Transverse colon (tissue), 4 donors: ENCODE results near the gene ERI2.

ENCODE experiments used
- EP300 ChIP-seq: sonication (generic); formaldehyde crosslinking; IDR thresholded peaks from one replicate; pipeline ENCODE4 v1.6.1; 2017; ENCODE audit warnings: antibody characterized with exemption, low read depth
- POLR2A ChIP-seq: fragments of 450-650 bp; IDR thresholded peaks from one replicate; pipeline ENCODE4 v1.6.1; 2016; ENCODE audit warnings: antibody characterized with exemption, mild to moderate bottlenecking, moderate library complexity
- POLR2AphosphoS5 ChIP-seq, 3 donors: sonication (generic); formaldehyde crosslinking; IDR thresholded peaks; one replicate each; pipeline ENCODE4 v1.6.1; 2016; ENCODE audit warnings: antibody characterized with exemption in 3 of 3
- TF ChIP-seq, protein P1 (sequence below), 5 experiments: fragments of 200-600 bp in 3 of 5; fragments of 450-650 bp in 2 of 5; sonication (generic) in 3 of 5; IDR thresholded peaks; 1 replicate in 2 of 5; 2 replicates in 3 of 5; pipeline ENCODE4 v1.5.1; 2016 to 2017; ENCODE audit warnings: antibody characterized with exemption in 5 of 5, inconsistent platforms in 3 of 5, mild to moderate bottlenecking in 2 of 5, moderate library complexity in 1 of 5

DNA sequence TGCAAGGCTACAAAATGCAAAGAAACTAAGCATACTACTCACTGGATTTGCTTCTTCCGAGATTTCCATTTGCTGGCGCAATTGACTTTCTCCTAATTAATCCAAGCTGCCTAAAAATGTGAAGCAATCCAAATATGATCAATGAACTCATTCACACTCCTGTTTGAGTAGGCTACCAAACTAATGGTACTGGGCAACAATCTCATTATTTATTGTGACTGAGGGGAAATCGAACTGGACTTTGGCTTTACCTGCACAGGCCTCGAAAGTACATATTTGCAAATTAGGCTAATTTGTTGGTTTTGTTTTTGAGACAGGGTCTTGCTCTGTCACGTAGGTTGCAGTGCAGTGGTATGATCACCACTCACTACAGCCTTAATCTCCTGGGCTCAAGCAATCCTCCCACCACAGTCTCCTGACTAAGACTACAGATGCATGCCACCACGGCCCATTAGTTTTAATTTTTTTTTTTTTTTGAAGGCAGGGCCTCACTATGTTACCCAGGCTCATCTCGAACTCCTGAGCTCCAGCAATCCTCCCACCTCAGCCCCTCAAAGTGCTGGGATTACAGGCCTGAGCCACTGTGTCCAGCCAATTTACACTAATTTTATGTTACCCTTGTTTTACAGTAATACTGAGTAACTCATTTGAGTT lies 2.6 kb downstream of the ERI2 start:
- TF ChIP-seq, protein P1, sequence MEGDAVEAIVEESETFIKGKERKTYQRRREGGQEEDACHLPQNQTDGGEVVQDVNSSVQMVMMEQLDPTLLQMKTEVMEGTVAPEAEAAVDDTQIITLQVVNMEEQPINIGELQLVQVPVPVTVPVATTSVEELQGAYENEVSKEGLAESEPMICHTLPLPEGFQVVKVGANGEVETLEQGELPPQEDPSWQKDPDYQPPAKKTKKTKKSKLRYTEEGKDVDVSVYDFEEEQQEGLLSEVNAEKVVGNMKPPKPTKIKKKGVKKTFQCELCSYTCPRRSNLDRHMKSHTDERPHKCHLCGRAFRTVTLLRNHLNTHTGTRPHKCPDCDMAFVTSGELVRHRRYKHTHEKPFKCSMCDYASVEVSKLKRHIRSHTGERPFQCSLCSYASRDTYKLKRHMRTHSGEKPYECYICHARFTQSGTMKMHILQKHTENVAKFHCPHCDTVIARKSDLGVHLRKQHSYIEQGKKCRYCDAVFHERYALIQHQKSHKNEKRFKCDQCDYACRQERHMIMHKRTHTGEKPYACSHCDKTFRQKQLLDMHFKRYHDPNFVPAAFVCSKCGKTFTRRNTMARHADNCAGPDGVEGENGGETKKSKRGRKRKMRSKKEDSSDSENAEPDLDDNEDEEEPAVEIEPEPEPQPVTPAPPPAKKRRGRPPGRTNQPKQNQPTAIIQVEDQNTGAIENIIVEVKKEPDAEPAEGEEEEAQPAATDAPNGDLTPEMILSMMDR (IDR thresholded peaks at IDR 0.05), result no peak
- TF ChIP-seq POLR2A, result no peak
- no peak for TF ChIP-seq EP300
- no peak for TF ChIP-seq POLR2AphosphoS5 (IDR thresholded peaks at IDR 0.05)
